Measurements from ENCODE around the gene NFKBIB.

GRCh38 chr19:38861368-38861767 is 38.4 kb upstream of the NFKBIB start:
- TF ChIP-seq NFYB (CRISPR knock-in tag; conservative IDR thresholded peaks at IDR 0.05; ENCODE audit: low read depth) (no peak), CTCF (IDR thresholded peaks at IDR 0.05) (no peak), CREB1 (CRISPR knock-in tag; IDR thresholded peaks at IDR 0.05) (no peak), CBFB (CRISPR knock-in tag; IDR thresholded peaks at IDR 0.05; ENCODE audit: low read depth) (no peak)

Data from WTC11 (cell line).